D341Med (cell line): ENCODE data around the gene ATP8B1.

Experiments
- DNase-seq: peaks from one replicate; pipeline ENCODE4 v3.0.0; 2012; ENCODE audit warnings: low spot score

ATP8B1 gene

GRCh38 chr18:57618910-57619309 lies 184.2 kb downstream of the ATP8B1 start:
- no peak for DNase-seq

GRCh38 chr18:57603871-57604270 lies 199.2 kb downstream of the ATP8B1 start:
- no peak for DNase-seq
